WTC11 (cell line): ENCODE measurements around the gene ITPRIP. TPM values are rescaled to one million over a fixed set of nuclear protein-coding genes. Genes with fewer than 3 reads are reported as not detected.

Experiments
- ATAC-seq: fragments of 200-7000 bp; cut with Tn5 transposase; 2 replicates; pipeline ENCODE4 v1.10.0; 2021; ENCODE audit warnings: mild to moderate bottlenecking, moderate library complexity
- CTCF ChIA-PET: fragments of 300-600 bp; sonication (Branson Sonifier 250); formaldehyde crosslinking; loops from one replicate; lab custom pipeline; 2021; ENCODE audit warnings: antibody characterized with exemption; lab: Charles Lee
- POLR2A ChIA-PET: fragments of 350-600 bp; sonication (Branson Sonifier 250); formaldehyde crosslinking; loops from one replicate; lab custom pipeline; 2021; ENCODE audit warnings: antibody characterized with exemption; lab: Charles Lee
- DNase-seq: peaks from one replicate; pipeline ENCODE4 v3.0.0; 2021; ENCODE audit warnings: low spot score
- H3K27ac Mint-ChIP-seq: 2 replicates; pipeline ENCODE4 v1.8.0; 2021; ENCODE audit warnings: mixed read lengths
- H3K27me3 Mint-ChIP-seq: 2 replicates; pipeline ENCODE4 v1.8.0; 2021; ENCODE audit warnings: low read depth, mild to moderate bottlenecking, moderate library complexity, mixed read lengths
- H3K36me3 Mint-ChIP-seq: 2 replicates; pipeline ENCODE4 v1.8.0; 2021; ENCODE audit warnings: mixed read lengths
- H3K4me1 Mint-ChIP-seq: 2 replicates; pipeline ENCODE4 v1.8.0; 2022; ENCODE audit warnings: mixed read lengths
- H3K4me3 Mint-ChIP-seq: 2 replicates; pipeline ENCODE4 v1.8.0; 2021; ENCODE audit warnings: mild to moderate bottlenecking, moderate library complexity, mixed read lengths
- H3K9me3 Mint-ChIP-seq: 2 replicates; pipeline ENCODE4 v1.8.0; 2021; ENCODE audit warnings: mixed read lengths
- AFF4 ChIP-seq: sonication (generic); formaldehyde crosslinking; IDR thresholded peaks from 2 replicates; pipeline ENCODE4 v1.8.1; 2023; ENCODE audit warnings: mild to moderate bottlenecking, missing genetic modification reagents, borderline replicate concordance
- ATF2 ChIP-seq: sonication (generic); formaldehyde crosslinking; IDR thresholded peaks from 2 replicates; pipeline ENCODE4 v1.8.1; 2022; ENCODE audit warnings: low read depth, missing genetic modification reagents, borderline replicate concordance
- CDX4 ChIP-seq: fragments of 250-450 bp; sonication (Bioruptor Pico); IDR thresholded peaks from 2 replicates; pipeline ENCODE4 v1.9.0; 2021; ENCODE audit warnings: moderate library complexity, mild to moderate bottlenecking, inconsistent platforms, borderline replicate concordance
- CREB1 ChIP-seq: sonication (generic); formaldehyde crosslinking; IDR thresholded peaks from 2 replicates; pipeline ENCODE4 v1.8.0; 2023; ENCODE audit warnings: mild to moderate bottlenecking, missing genetic modification reagents
- CREM ChIP-seq: sonication (generic); formaldehyde crosslinking; IDR thresholded peaks from 2 replicates; pipeline ENCODE4 v1.8.1; 2022; ENCODE audit warnings: mild to moderate bottlenecking, missing genetic modification reagents, moderate library complexity
- ERG ChIP-seq: fragments of 250-450 bp; sonication (Bioruptor Pico); IDR thresholded peaks from 2 replicates; pipeline ENCODE4 v1.8.0; 2021; ENCODE audit warnings: mild to moderate bottlenecking
- IRF2 ChIP-seq: sonication (generic); formaldehyde crosslinking; IDR thresholded peaks from 2 replicates; pipeline ENCODE4 v1.8.0; 2022; ENCODE audit warnings: low read depth, missing genetic modification reagents, borderline replicate concordance
- JUN ChIP-seq: sonication (generic); formaldehyde crosslinking; IDR thresholded peaks from 2 replicates; pipeline ENCODE4 v1.8.0; 2023; ENCODE audit warnings: mild to moderate bottlenecking, missing genetic modification reagents
- MYBL2 ChIP-seq: sonication (generic); formaldehyde crosslinking; IDR thresholded peaks from 2 replicates; pipeline ENCODE4 v1.8.1; 2023; ENCODE audit warnings: mild to moderate bottlenecking, moderate library complexity, missing genetic modification reagents
- NFYB ChIP-seq: sonication (generic); formaldehyde crosslinking; conservative IDR thresholded peaks from 2 replicates; pipeline ENCODE4 v1.8.0; 2022; ENCODE audit warnings: low read depth, missing genetic modification reagents
- NR1H2 ChIP-seq: sonication (generic); formaldehyde crosslinking; IDR thresholded peaks from 2 replicates; pipeline ENCODE4 v1.9.0; 2021; ENCODE audit warnings: mild to moderate bottlenecking, moderate library complexity, missing genetic modification reagents
- SMAD4 ChIP-seq: sonication (generic); formaldehyde crosslinking; IDR thresholded peaks from 2 replicates; pipeline ENCODE4 v1.8.0; 2022; ENCODE audit warnings: mild to moderate bottlenecking, missing genetic modification reagents
- TCF7 ChIP-seq: sonication (generic); formaldehyde crosslinking; IDR thresholded peaks from 2 replicates; pipeline ENCODE4 v1.8.0; 2022; ENCODE audit warnings: mild to moderate bottlenecking, low read depth, missing genetic modification reagents, moderate library complexity
- ZNF219 ChIP-seq: sonication (generic); formaldehyde crosslinking; IDR thresholded peaks from 2 replicates; pipeline ENCODE4 v1.8.0; 2023; ENCODE audit warnings: missing genetic modification reagents, mild to moderate bottlenecking, borderline replicate concordance
- total RNA-seq: library from RNA; stranded (reverse); gene quantifications from 3 replicates; pipeline ENCODE4 v1.2.3, GENCODE V29; 2021
- TF ChIP-seq, protein P1 (sequence below): fragments of 250-450 bp; sonication (Bioruptor Pico); IDR thresholded peaks from 2 replicates; pipeline ENCODE4 v1.9.0; 2021; ENCODE audit warnings: mild to moderate bottlenecking, borderline replicate concordance

ITPRIP gene
- total RNA-seq, 1 experiment from 2014 or later = 16.8 TPM

DNA sequence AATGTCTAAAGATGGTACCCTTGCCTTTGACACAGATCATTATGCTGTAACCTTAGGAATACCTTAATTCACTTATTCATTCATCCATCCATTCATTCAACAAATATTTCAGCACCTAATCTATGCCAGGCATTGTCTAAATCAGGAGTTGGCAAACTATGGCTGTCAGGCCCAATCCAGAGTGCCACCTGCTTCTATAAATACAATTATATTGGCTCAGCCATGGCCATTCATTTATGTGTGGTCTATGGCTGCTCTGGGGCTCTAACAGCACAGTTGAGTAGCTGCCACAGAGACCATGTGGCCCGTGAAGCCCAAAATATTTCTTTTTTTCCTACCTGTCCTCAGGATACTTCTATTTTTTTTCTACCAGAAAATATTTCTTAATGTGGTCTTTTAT, 6.0 kb upstream of the ITPRIP start (continued):
- TF ChIP-seq ATF2 (CRISPR knock-in tag) (no peak), ERG (CRISPR knock-in tag) (no peak)
- TF ChIP-seq, protein P1, sequence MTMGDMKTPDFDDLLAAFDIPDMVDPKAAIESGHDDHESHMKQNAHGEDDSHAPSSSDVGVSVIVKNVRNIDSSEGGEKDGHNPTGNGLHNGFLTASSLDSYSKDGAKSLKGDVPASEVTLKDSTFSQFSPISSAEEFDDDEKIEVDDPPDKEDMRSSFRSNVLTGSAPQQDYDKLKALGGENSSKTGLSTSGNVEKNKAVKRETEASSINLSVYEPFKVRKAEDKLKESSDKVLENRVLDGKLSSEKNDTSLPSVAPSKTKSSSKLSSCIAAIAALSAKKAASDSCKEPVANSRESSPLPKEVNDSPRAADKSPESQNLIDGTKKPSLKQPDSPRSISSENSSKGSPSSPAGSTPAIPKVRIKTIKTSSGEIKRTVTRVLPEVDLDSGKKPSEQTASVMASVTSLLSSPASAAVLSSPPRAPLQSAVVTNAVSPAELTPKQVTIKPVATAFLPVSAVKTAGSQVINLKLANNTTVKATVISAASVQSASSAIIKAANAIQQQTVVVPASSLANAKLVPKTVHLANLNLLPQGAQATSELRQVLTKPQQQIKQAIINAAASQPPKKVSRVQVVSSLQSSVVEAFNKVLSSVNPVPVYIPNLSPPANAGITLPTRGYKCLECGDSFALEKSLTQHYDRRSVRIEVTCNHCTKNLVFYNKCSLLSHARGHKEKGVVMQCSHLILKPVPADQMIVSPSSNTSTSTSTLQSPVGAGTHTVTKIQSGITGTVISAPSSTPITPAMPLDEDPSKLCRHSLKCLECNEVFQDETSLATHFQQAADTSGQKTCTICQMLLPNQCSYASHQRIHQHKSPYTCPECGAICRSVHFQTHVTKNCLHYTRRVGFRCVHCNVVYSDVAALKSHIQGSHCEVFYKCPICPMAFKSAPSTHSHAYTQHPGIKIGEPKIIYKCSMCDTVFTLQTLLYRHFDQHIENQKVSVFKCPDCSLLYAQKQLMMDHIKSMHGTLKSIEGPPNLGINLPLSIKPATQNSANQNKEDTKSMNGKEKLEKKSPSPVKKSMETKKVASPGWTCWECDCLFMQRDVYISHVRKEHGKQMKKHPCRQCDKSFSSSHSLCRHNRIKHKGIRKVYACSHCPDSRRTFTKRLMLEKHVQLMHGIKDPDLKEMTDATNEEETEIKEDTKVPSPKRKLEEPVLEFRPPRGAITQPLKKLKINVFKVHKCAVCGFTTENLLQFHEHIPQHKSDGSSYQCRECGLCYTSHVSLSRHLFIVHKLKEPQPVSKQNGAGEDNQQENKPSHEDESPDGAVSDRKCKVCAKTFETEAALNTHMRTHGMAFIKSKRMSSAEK = no peak
- TF ChIP-seq, all 79 proteins: peak for 0

GRCh38 chr10:104342941-104343411, 4.7 kb upstream of the ITPRIP start:
- Mint-ChIP-seq H3K27me3 (no peaks in the 10 kb centered on the region), H3K27ac (no peak overlapping the region), H3K4me1 (peaks cover 24% of the 10 kb centered on the region), H3K4me3 (no peak overlapping the region), H3K36me3 (no peaks in the 10 kb centered on the region), H3K9me3 (no peaks in the 10 kb centered on the region)
- ATAC-seq (no peak), DNase-seq (no peak)
- POLR2A ChIA-PET = interaction anchor here (0.6 kb wide), 1 partner anchor 42 kb away, joined by 3 read pairs; no protein-coding TSS in a partner anchor
- TF ChIP-seq AFF4 (CRISPR knock-in tag) = no peak
- TF ChIP-seq CREB1 = no peak
- no peak for TF ChIP-seq ZNF219 (CRISPR knock-in tag)
- no peak for TF ChIP-seq NR1H2 (CRISPR knock-in tag)
- TF ChIP-seq IRF2 (CRISPR knock-in tag) = no peak
- TF ChIP-seq TCF7 (CRISPR knock-in tag) = no peak
- no peak for TF ChIP-seq MYBL2
- TF ChIP-seq CREM (CRISPR knock-in tag) = no peak
- TF ChIP-seq NFYB = no peak
- no peak for TF ChIP-seq JUN
- no peak for TF ChIP-seq ATF2 (CRISPR knock-in tag)
- no peak for TF ChIP-seq CDX4 (CRISPR knock-in tag)
- no peak for TF ChIP-seq SMAD4
- TF ChIP-seq, all 79 proteins: peak for 0
- CTCF ChIA-PET = interaction anchor here (0.6 to 3.3 kb wide), 5 partner anchors 11 to 280 kb away, joined by 3 to 14 read pairs (median 6); partner anchors contain the start of gene CFAP58
